GM12865 (cell line): ENCODE data around the gene DEPDC1.

Experiments used
- DNase-seq: peaks from one replicate; pipeline ENCODE4 v3.0.0; 2010; ENCODE audit warnings: low read depth
- H3K4me3 ChIP-seq: 2 replicates; pipeline ENCODE4 v1.5.1; 2011; ENCODE audit warnings: mild to moderate bottlenecking, low read depth, low read length, control low read depth
- CTCF ChIP-seq: IDR thresholded peaks from 2 replicates; pipeline ENCODE4 v1.5.1; 2011; ENCODE audit warnings: low read length, control low read depth, low read depth, inconsistent platforms; ENCODE audit not compliant: insufficient read depth; ENCODE audit errors: missing control alignments

The DEPDC1 gene

GRCh38 chr1:68426594-68426993 lies 70.3 kb downstream of the DEPDC1 start:
- no peak for DNase-seq
- no peak overlapping the region for H3K4me3 ChIP-seq
- TF ChIP-seq CTCF, result no peak
